Neural cell (in vitro differentiated cells): ENCODE measurements around the gene PRKG1. TPM values are rescaled to one million over a fixed set of nuclear protein-coding genes. Genes with fewer than 3 reads are reported as not detected.

Experiments used
- H2AFZ ChIP-seq: fragments of 200-600, 300-800 bp; sonication (generic), shearing (Covaris generic); 2 replicates; pipeline ENCODE4 v1.6.0; 2014; ENCODE audit warnings: low read depth, mild to moderate bottlenecking, antibody characterized with exemption, low read length, moderate library complexity
- H3F3A ChIP-seq: fragments of 200-600 bp; shearing (Covaris generic); 2 replicates; pipeline ENCODE4 v1.6.1; 2016; ENCODE audit warnings: mild to moderate bottlenecking, moderate library complexity, mixed read lengths, antibody characterized with exemption, low read length; ENCODE audit not compliant: insufficient read depth, poor library complexity, severe bottlenecking
- H3K27ac ChIP-seq: fragments of 200-600, 300-800 bp; sonication (generic), shearing (Covaris generic); 2 replicates; pipeline ENCODE4 v1.5.1; 2014; ENCODE audit warnings: mild to moderate bottlenecking, low read length, moderate library complexity
- H3K27me3 ChIP-seq: fragments of 300-800, 200-600 bp; sonication (generic), shearing (Covaris generic); 2 replicates; pipeline ENCODE4 v1.6.0; 2014; ENCODE audit warnings: mild to moderate bottlenecking, low read depth, low read length, moderate library complexity; ENCODE audit not compliant: insufficient read depth
- H3K36me3 ChIP-seq: fragments of 300-800, 200-600 bp; sonication (generic), shearing (Covaris generic); 2 replicates; pipeline ENCODE4 v1.5.1; 2014; ENCODE audit warnings: mild to moderate bottlenecking, antibody characterized with exemption, low read length, moderate library complexity; ENCODE audit not compliant: insufficient read depth
- H3K4me2 ChIP-seq: fragments of 300-800, 200-600 bp; sonication (generic), shearing (Covaris generic); 2 replicates; pipeline ENCODE4 v1.6.0; 2014; ENCODE audit warnings: mild to moderate bottlenecking, low read length
- H3K4me3 ChIP-seq: fragments of 300-800, 200-600 bp; sonication (generic), shearing (Covaris generic); 2 replicates; pipeline ENCODE4 v1.5.1; 2014; ENCODE audit warnings: mild to moderate bottlenecking, low read length, moderate library complexity
- H3K79me2 ChIP-seq: fragments of 200-600 bp; shearing (Covaris generic); replicated peaks from 2 replicates; pipeline ENCODE4 v1.6.0; 2014; ENCODE audit warnings: mild to moderate bottlenecking, low read length, moderate library complexity; ENCODE audit not compliant: insufficient read depth
- H3K9ac ChIP-seq: fragments of 300-800, 200-600 bp; sonication (generic), shearing (Covaris generic); 2 replicates; pipeline ENCODE4 v1.6.1; 2016; ENCODE audit warnings: mild to moderate bottlenecking, low read length, mixed read lengths
- H3K9me2 ChIP-seq: fragments of 200-600 bp; shearing (Covaris generic); 2 replicates; pipeline ENCODE4 v1.6.1; 2016; ENCODE audit warnings: mild to moderate bottlenecking, low read length, mixed read lengths; ENCODE audit not compliant: insufficient read depth
- H3K9me3 ChIP-seq: fragments of 200-600, 300-800 bp; sonication (generic), shearing (Covaris generic); 2 replicates; pipeline ENCODE4 v1.6.1; 2016; ENCODE audit warnings: mild to moderate bottlenecking, mixed run types, low read length, moderate library complexity, mixed read lengths
- H4K20me1 ChIP-seq: fragments of 200-600 bp; shearing (Covaris generic); 2 replicates; pipeline ENCODE4 v1.6.1; 2016; ENCODE audit warnings: mild to moderate bottlenecking, mixed run types; ENCODE audit not compliant: insufficient read depth
- CTCF ChIP-seq: fragments of 450-650 bp; IDR thresholded peaks from 2 replicates; pipeline ENCODE4 v1.5.1; 2014; ENCODE audit warnings: antibody characterized with exemption, mild to moderate bottlenecking, moderate library complexity; ENCODE audit not compliant: poor library complexity, severe bottlenecking
- EP300 ChIP-seq: fragments of 450-650 bp; conservative IDR thresholded peaks from 2 replicates; pipeline ENCODE4 v1.6.1; 2014; ENCODE audit warnings: antibody characterized with exemption, mild to moderate bottlenecking, moderate library complexity; ENCODE audit not compliant: poor library complexity, severe bottlenecking
- EZH2 ChIP-seq: fragments of 200-600, 300-800 bp; shearing (Covaris generic), sonication (generic); IDR thresholded peaks from 2 replicates; pipeline ENCODE4 v1.6.1; 2014; ENCODE audit warnings: antibody characterized with exemption, low read length, borderline replicate concordance, mild to moderate bottlenecking; ENCODE audit not compliant: insufficient read depth, poor library complexity, severe bottlenecking
- MXI1 ChIP-seq: fragments of 450-650 bp; conservative IDR thresholded peaks from 2 replicates; pipeline ENCODE4 v1.6.1; 2014; ENCODE audit warnings: antibody characterized with exemption, mild to moderate bottlenecking; ENCODE audit not compliant: poor library complexity, severe bottlenecking
- POLR2AphosphoS5 ChIP-seq: IDR thresholded peaks from 2 replicates; pipeline ENCODE4 v1.6.1; 2012
- RAD21 ChIP-seq: fragments of 450-650 bp; conservative IDR thresholded peaks from 2 replicates; pipeline ENCODE4 v1.6.1; 2014; ENCODE audit warnings: antibody characterized with exemption, mild to moderate bottlenecking, moderate library complexity
- REST ChIP-seq: IDR thresholded peaks from 2 replicates; pipeline ENCODE4 v1.6.1; 2012; ENCODE audit warnings: borderline replicate concordance
- SMC3 ChIP-seq: fragments of 450-650 bp; conservative IDR thresholded peaks from 2 replicates; pipeline ENCODE4 v1.6.1; 2014; ENCODE audit warnings: antibody characterized with exemption, mild to moderate bottlenecking, moderate library complexity; ENCODE audit not compliant: poor library complexity
- TAF1 ChIP-seq: IDR thresholded peaks from 2 replicates; pipeline ENCODE4 v1.6.1; 2012; ENCODE audit warnings: low read depth
- polyA plus RNA-seq: library from polyadenylated mRNA; depleted of rRNA; stranded (reverse); fragments of >200 nt; gene quantifications from 2 replicates; pipeline ENCODE4 v1.2.3, GENCODE V29; 2014

Gene PRKG1
- polyA plus RNA-seq, 1 donor from 2014 or later = 2.2 TPM

- no peaks in the 10 kb centered on the region for H3F3A ChIP-seq
- H4K20me1 ChIP-seq = no peaks in the 10 kb centered on the region
- H3K4me3 ChIP-seq = no peak overlapping the region
- no peak overlapping the region for H3K4me2 ChIP-seq
- no peak overlapping the region for H2AFZ ChIP-seq
- no peaks in the 10 kb centered on the region for H3K27me3 ChIP-seq
- H3K79me2 ChIP-seq = no peaks in the 10 kb centered on the region
- no peak overlapping the region for H3K9ac ChIP-seq
- no peak overlapping the region for H3K27ac ChIP-seq
- no peaks in the 10 kb centered on the region for H3K9me2 ChIP-seq
- H3K36me3 ChIP-seq = no peaks in the 10 kb centered on the region
- no peaks in the 10 kb centered on the region for H3K9me3 ChIP-seq
- TF ChIP-seq REST (no peak), EP300 (no peak), CTCF (no peak), SMC3 (no peak), RAD21 (no peak), EZH2 (no peak), TAF1 (no peak), POLR2AphosphoS5 (no peak), MXI1 (no peak)
Observed at GRCh38 chr10:51285601-51286000, 211.3 kb downstream of the PRKG1 start.

GRCh38 chr10:51288511-51288910 is 214.2 kb downstream of the PRKG1 start:
- H3K9me2 ChIP-seq = no peaks in the 10 kb centered on the region
- H3F3A ChIP-seq = no peaks in the 10 kb centered on the region
- H2AFZ ChIP-seq = no peak overlapping the region
- H3K27ac ChIP-seq = no peak overlapping the region
- H3K36me3 ChIP-seq = no peaks in the 10 kb centered on the region
- no peaks in the 10 kb centered on the region for H4K20me1 ChIP-seq
- TF ChIP-seq MXI1 = no peak
- no peak for TF ChIP-seq CTCF
- TF ChIP-seq EP300 = no peak
- no peak for TF ChIP-seq SMC3
- no peaks in the 10 kb centered on the region for H3K79me2 ChIP-seq
- no peak overlapping the region for H3K4me2 ChIP-seq
- H3K4me3 ChIP-seq = no peak overlapping the region
- H3K9ac ChIP-seq = no peak overlapping the region
- H3K27me3 ChIP-seq = no peaks in the 10 kb centered on the region
- H3K9me3 ChIP-seq = no peaks in the 10 kb centered on the region
